GM12892 (cell line): ENCODE results near the gene DUSP15.

Experiments
- POLR2A ChIP-seq: IDR thresholded peaks from 2 replicates; pipeline ENCODE4 v1.6.1; 2011; ENCODE audit warnings: low read depth, low read length, control low read depth
- POLR2AphosphoS5 ChIP-seq: IDR thresholded peaks from 2 replicates; pipeline ENCODE4 v1.6.1; 2011; ENCODE audit warnings: low read depth, low read length, control low read depth

GRCh38 chr20:31839782-31840487 lies 30.4 kb downstream of the DUSP15 start:
- TF ChIP-seq POLR2AphosphoS5 (no peak), POLR2A (no peak)
